Smooth muscle cell (in vitro differentiated cells): ENCODE measurements around the gene KIR2DL3. TPM values are rescaled to one million over a fixed set of nuclear protein-coding genes. Genes with fewer than 3 reads are reported as not detected.

Experiments used
- DNase-seq: peaks from one replicate; lab custom pipeline; 2025; ENCODE audit not compliant: unreplicated experiment; lab: John Stamatoyannopoulos, UW
- H2AFZ ChIP-seq: fragments of 200-600 bp; sonication (generic); 2 replicates; pipeline ENCODE4 v1.6.0; 2016; ENCODE audit warnings: antibody characterized with exemption, low read depth, mild to moderate bottlenecking
- H3F3A ChIP-seq: fragments of 200-600 bp; sonication (generic); 2 replicates; pipeline ENCODE4 v1.6.0; 2017; ENCODE audit warnings: antibody characterized with exemption, low read depth
- H3K27ac ChIP-seq: fragments of 200-600 bp; sonication (generic); 2 replicates; pipeline ENCODE4 v1.5.1; 2016; ENCODE audit warnings: low read depth, mild to moderate bottlenecking
- H3K27me3 ChIP-seq: fragments of 200-600 bp; sonication (generic); 2 replicates; pipeline ENCODE4 v1.6.1; 2016; ENCODE audit warnings: low read depth, mild to moderate bottlenecking
- H3K36me3 ChIP-seq: fragments of 200-600 bp; sonication (generic); 2 replicates; pipeline ENCODE4 v1.5.1; 2016; ENCODE audit warnings: low read depth
- H3K4me1 ChIP-seq: fragments of 200-600 bp; sonication (generic); 2 replicates; pipeline ENCODE4 v1.5.1; 2016; ENCODE audit warnings: low read depth
- H3K4me2 ChIP-seq: fragments of 200-600 bp; sonication (generic); 2 replicates; pipeline ENCODE4 v1.6.0; 2016; ENCODE audit warnings: mild to moderate bottlenecking
- H3K4me3 ChIP-seq: fragments of 200-600 bp; sonication (generic); 2 replicates; pipeline ENCODE4 v1.5.1; 2016; ENCODE audit warnings: mild to moderate bottlenecking
- H3K79me2 ChIP-seq: fragments of 200-600 bp; sonication (generic); 2 replicates; pipeline ENCODE4 v1.6.0; 2016; ENCODE audit warnings: low read depth, mild to moderate bottlenecking
- H3K9ac ChIP-seq: fragments of 200-600 bp; sonication (generic); 2 replicates; pipeline ENCODE4 v1.6.0; 2016; ENCODE audit warnings: low read depth
- H3K9me3 ChIP-seq: fragments of 200-600 bp; sonication (generic); replicated peaks from 2 replicates; pipeline ENCODE4 v1.5.1; 2016; ENCODE audit warnings: low read depth
- H4K20me1 ChIP-seq: fragments of 200-600 bp; sonication (generic); 2 replicates; pipeline ENCODE4 v1.6.0; 2016; ENCODE audit warnings: low read depth
- WGBS: methylation state at CpG from one replicate; pipeline ENCODE4 v1.1.7; 2016; ENCODE audit warnings: low lambda C conversion rate; 5-methylcytosine and 5-hydroxymethylcytosine counted together
- polyA plus RNA-seq: library from polyadenylated mRNA; unstranded; fragments of >200 nt; fragmentation: Nextera tagmentation; extraction: Ambion mirVana; gene quantifications from 2 replicates; pipeline ENCODE4 v1.2.1, GENCODE V29; 2016
- small RNA-seq: library from RNA; depleted of rRNA; stranded (forward); fragments of <200 nt; gene quantifications from one replicate; pipeline ENCODE3, GENCODE V24; 2014
- total RNA-seq: library from RNA; depleted of rRNA; stranded (reverse); fragments of >200 nt; gene quantifications from 2 replicates; pipeline ENCODE4 v1.2.3, GENCODE V29; 2014
- TF ChIP-seq, protein P1 (sequence below): fragments of 200-600 bp; sonication (generic); IDR thresholded peaks from 2 replicates; pipeline ENCODE4 v1.5.1; 2017; ENCODE audit warnings: borderline replicate concordance, mild to moderate bottlenecking, antibody characterized with exemption; ENCODE audit not compliant: insufficient read depth, poor library complexity, severe bottlenecking

Gene KIR2DL3
- total and polyA plus RNA-seq, 2 experiments from 2014 or later = not detected

DNA sequence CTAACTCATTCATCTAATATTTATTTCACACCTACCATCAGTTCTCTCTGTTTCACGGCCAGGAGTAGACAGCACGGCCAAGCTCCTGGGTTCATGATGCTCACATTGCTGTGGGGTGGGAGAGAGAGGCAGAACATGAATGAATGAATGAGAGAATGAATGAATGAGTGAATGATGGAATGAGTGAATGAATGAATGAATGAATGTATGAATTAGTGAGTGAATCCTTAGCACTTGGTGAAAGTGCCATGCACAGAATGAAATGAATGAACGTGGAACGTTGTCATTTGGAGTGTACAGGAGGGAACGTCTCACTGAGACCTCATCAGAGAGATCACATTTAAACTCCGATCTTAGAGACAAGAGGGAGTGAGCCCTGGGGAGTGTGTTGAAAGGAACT is 53.2 kb downstream of the KIR2DL3 start:
- Histone ChIP-seq H3K36me3 (no peaks in the 10 kb centered on the region), H3K27ac (no peak overlapping the region), H3K79me2 (no peaks in the 10 kb centered on the region), H3K4me2 (no peak overlapping the region), H3K9me3 (peaks cover 6% of the 10 kb centered on the region), H3K9ac (no peak overlapping the region), H4K20me1 (no peaks in the 10 kb centered on the region), H3K4me1 (no peaks in the 10 kb centered on the region), H3K4me3 (no peak overlapping the region), H3F3A (no peaks in the 10 kb centered on the region), H2AFZ (no peak overlapping the region), H3K27me3 (no peaks in the 10 kb centered on the region)
- DNase-seq = no peak
- TF ChIP-seq, protein P1, sequence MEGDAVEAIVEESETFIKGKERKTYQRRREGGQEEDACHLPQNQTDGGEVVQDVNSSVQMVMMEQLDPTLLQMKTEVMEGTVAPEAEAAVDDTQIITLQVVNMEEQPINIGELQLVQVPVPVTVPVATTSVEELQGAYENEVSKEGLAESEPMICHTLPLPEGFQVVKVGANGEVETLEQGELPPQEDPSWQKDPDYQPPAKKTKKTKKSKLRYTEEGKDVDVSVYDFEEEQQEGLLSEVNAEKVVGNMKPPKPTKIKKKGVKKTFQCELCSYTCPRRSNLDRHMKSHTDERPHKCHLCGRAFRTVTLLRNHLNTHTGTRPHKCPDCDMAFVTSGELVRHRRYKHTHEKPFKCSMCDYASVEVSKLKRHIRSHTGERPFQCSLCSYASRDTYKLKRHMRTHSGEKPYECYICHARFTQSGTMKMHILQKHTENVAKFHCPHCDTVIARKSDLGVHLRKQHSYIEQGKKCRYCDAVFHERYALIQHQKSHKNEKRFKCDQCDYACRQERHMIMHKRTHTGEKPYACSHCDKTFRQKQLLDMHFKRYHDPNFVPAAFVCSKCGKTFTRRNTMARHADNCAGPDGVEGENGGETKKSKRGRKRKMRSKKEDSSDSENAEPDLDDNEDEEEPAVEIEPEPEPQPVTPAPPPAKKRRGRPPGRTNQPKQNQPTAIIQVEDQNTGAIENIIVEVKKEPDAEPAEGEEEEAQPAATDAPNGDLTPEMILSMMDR = no peak
- WGBS = 74% methylated on average over 6 of the region's 6 CpGs

DNA sequence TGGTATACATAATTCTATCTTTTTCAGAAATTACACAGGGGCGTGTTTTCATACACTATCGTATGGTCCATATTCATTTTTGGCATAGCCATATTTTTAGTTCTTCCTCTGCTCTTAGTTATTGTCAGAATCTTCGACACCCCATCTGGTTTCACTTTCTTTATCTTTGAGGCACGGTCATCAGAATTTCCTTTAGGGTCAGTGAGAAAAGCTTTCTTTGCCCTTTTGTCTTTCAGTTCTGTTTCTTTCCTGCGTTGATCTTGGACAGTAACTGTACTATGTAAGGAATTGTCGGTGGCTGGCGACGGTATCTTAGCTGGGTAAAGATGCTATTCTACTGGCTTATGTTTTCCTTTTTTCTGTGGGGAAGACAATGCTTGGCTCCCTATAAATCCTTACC is 54.5 kb downstream of the KIR2DL3 start:
- DNase-seq = no peak
- Histone ChIP-seq H3K36me3 (no peaks in the 10 kb centered on the region), H3K27me3 (no peaks in the 10 kb centered on the region), H3K4me2 (no peak overlapping the region), H3K4me3 (no peak overlapping the region), H3K9ac (no peak overlapping the region), H2AFZ (no peak overlapping the region), H3K4me1 (no peaks in the 10 kb centered on the region), H3K79me2 (no peaks in the 10 kb centered on the region), H4K20me1 (no peaks in the 10 kb centered on the region), H3K9me3 (peaks cover 6% of the 10 kb centered on the region), H3K27ac (no peak overlapping the region), H3F3A (no peaks in the 10 kb centered on the region)
- 70% methylated on average over 8 of the region's 8 CpGs for WGBS
- TF ChIP-seq, protein P1 = no peak

DNA sequence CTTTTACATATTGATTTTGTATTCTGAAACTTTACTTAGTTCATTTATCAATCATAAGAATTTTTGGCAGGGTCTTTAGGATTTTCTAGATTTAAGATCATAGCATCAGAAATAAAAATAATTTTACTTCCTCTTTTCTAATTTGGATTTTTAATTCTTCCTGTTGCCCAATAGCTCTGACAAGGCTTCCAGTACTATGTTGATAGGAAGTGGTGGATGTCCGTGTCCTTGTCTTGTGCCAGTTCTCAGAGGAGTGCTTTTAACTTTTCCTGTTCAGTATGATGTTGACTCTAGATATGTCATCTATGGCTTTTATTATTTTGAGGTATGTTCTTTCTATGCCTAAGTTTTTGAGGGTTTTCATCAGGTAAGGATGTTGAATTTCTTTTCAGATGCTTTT is 57.4 kb downstream of the KIR2DL3 start:
- Histone ChIP-seq H3F3A (no peaks in the 10 kb centered on the region), H3K36me3 (no peaks in the 10 kb centered on the region), H3K9me3 (peaks cover 6% of the 10 kb centered on the region), H3K4me3 (no peak overlapping the region), H2AFZ (no peak overlapping the region), H3K79me2 (no peaks in the 10 kb centered on the region), H3K4me2 (no peak overlapping the region), H3K27ac (no peak overlapping the region), H3K4me1 (no peaks in the 10 kb centered on the region), H4K20me1 (no peaks in the 10 kb centered on the region), H3K27me3 (no peaks in the 10 kb centered on the region), H3K9ac (no peak overlapping the region)
- no peak for DNase-seq
- 56% methylated on average over 1 of the region's 1 CpG for WGBS
- TF ChIP-seq, protein P1 = no peak

Small RNAs within 50 kb of the gene (small RNA-seq; reads per million reads assigned to genes)
- gene AC245128.2 (not detected), gene KIR3DP1 (not detected)

Other genes starting within 250 kb of the KIR2DL3 start
- not detected in 2 replicates for gene LAIR2, start 235.7 kb upstream of the KIR2DL3 start, total RNA-seq
- gene LAIR2, start 235.7 kb upstream of the KIR2DL3 start, polyA plus RNA-seq = not detected in 2 replicates
- not detected in 2 replicates for gene LILRA2, start 164.7 kb upstream of the KIR2DL3 start, total RNA-seq
- gene LILRA2, start 164.7 kb upstream of the KIR2DL3 start, polyA plus RNA-seq = not detected in 2 replicates
- not detected in 2 replicates for gene LILRA1, start 144.9 kb upstream of the KIR2DL3 start, total RNA-seq
- gene LILRA1, start 144.9 kb upstream of the KIR2DL3 start, polyA plus RNA-seq = not detected in 2 replicates
- gene LILRB1, start 108.0 kb upstream of the KIR2DL3 start, total RNA-seq = not detected in 2 replicates
- gene LILRB1, start 108.0 kb upstream of the KIR2DL3 start, polyA plus RNA-seq = not detected in 2 replicates
- not detected in 2 replicates for gene LILRB4, start 75.5 kb upstream of the KIR2DL3 start, total RNA-seq
- gene LILRB4, start 75.5 kb upstream of the KIR2DL3 start, polyA plus RNA-seq = not detected in 2 replicates
- gene KIR3DL3, start 14.1 kb upstream of the KIR2DL3 start, total RNA-seq = not detected in 2 replicates
- not detected in 2 replicates for gene KIR3DL3, start 14.1 kb upstream of the KIR2DL3 start, polyA plus RNA-seq
- not detected in 2 replicates for gene KIR2DL1, start 31.3 kb downstream of the KIR2DL3 start, total RNA-seq
- gene KIR2DL1, start 31.3 kb downstream of the KIR2DL3 start, polyA plus RNA-seq = not detected in 2 replicates
- not detected in 2 replicates for gene KIR2DL4, start 65.1 kb downstream of the KIR2DL3 start, total RNA-seq
- not detected in 2 replicates for gene KIR2DL4, start 65.1 kb downstream of the KIR2DL3 start, polyA plus RNA-seq
- not detected in 2 replicates for gene KIR3DL1, start 78.0 kb downstream of the KIR2DL3 start, total RNA-seq
- gene KIR3DL1, start 78.0 kb downstream of the KIR2DL3 start, polyA plus RNA-seq = not detected in 2 replicates
- not detected in 2 replicates for gene KIR2DS4, start 94.2 kb downstream of the KIR2DL3 start, total RNA-seq
- gene KIR2DS4, start 94.2 kb downstream of the KIR2DL3 start, polyA plus RNA-seq = not detected in 2 replicates
- not detected in 2 replicates for gene KIR3DL2, start 111.9 kb downstream of the KIR2DL3 start, total RNA-seq
- gene KIR3DL2, start 111.9 kb downstream of the KIR2DL3 start, polyA plus RNA-seq = not detected in 2 replicates
- gene FCAR, start 135.7 kb downstream of the KIR2DL3 start, total RNA-seq = not detected in 2 replicates
- gene FCAR, start 135.7 kb downstream of the KIR2DL3 start, polyA plus RNA-seq = not detected in 2 replicates
- gene NCR1, start 167.6 kb downstream of the KIR2DL3 start, total RNA-seq = 1.7 TPM in 1 of 2 replicates, not detected in the other
- 0.64 TPM in 1 of 2 replicates, not detected in the other for gene NCR1, start 167.6 kb downstream of the KIR2DL3 start, polyA plus RNA-seq
- gene NLRP7, start 209.0 kb downstream of the KIR2DL3 start, total RNA-seq = 0.18 and 1.3 TPM in 2 replicates
- gene NLRP7, start 209.0 kb downstream of the KIR2DL3 start, polyA plus RNA-seq = 0.29 and 1.7 TPM in 2 replicates
- gene NLRP2, start 227.9 kb downstream of the KIR2DL3 start, total RNA-seq = 37.9 and 52.2 TPM in 2 replicates
- 13.7 and 42.5 TPM in 2 replicates for gene NLRP2, start 227.9 kb downstream of the KIR2DL3 start, polyA plus RNA-seq